Mononuclear cell (primary cell): ENCODE data around the gene RANBP6. TPM values are rescaled to one million over a fixed set of nuclear protein-coding genes. Genes with fewer than 3 reads are reported as not detected.
"Not testable (repeated sequence)": the region's sequence is repeated elsewhere in the genome, so short reads cannot be mapped to it uniquely, and the experiment has no call there.

Experiments used
- H3K27me3 ChIP-seq: 2 replicates; pipeline ENCODE4 v1.6.0; 2011; ENCODE audit warnings: low read length, control low read depth; ENCODE audit not compliant: insufficient read depth
- H3K4me1 ChIP-seq: 2 replicates; pipeline ENCODE4 v1.5.1; 2011; ENCODE audit warnings: mild to moderate bottlenecking, low read length, control low read depth; ENCODE audit not compliant: insufficient read depth
- H3K4me3 ChIP-seq: 2 replicates; pipeline ENCODE4 v1.5.1; 2011; ENCODE audit warnings: mild to moderate bottlenecking, low read length, moderate library complexity
- H3K9me3 ChIP-seq: 2 replicates; pipeline ENCODE4 v1.5.1; 2011; ENCODE audit warnings: low read depth, mild to moderate bottlenecking, control low read depth, low read length
- total RNA-seq: library from RNA; depleted of rRNA; stranded (reverse); fragments of >200 nt; gene quantifications from one replicate; pipeline ENCODE4 v1.2.3, GENCODE V29; 2012

The RANBP6 gene
- total RNA-seq: 64.3 TPM

DNA sequence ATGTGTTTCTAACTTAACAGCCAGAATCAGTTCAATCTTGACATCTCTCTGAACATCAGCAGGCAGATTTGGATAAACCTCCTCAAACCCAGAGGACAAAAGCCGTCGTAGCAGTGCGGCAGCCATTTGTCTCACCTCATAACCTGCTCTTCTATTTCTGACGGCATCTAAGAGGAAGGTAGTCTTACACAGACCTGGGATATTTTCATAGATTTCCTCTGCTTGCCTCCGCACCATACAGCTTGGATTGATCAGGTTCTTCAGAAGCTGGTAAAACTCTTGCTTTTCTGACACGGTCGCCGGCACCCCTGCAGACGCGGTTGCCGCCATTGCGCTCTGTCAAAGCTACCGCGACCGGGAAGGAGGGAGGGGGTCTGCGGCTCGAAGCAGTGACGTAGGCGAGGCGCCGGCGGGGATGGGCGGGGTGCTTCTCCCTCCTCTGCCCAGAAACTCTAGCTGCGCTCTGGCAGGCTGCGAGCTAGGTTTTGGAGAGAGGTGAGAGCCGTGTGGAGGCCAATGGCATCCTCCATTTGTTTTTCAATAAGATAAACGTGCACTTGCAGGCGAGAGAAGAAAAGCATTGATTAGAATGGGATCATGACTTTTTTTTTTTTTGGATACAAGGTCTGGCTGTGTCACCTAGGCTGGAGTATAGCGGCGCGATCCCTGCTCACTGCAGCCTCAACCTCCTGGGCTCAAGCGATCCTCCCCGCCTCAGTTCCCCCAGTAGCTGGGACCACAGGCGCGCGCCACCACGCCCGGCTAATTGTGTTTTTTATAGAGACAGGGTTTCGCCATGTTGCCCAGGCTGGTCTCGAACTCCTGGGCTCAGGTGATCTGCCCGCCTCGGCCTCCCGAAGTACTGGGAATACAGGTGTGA is at the start of gene RANBP6:
Gene RANBP6 (minus strand): TSS at position 347 of the 880 bp plus-strand sequence. CDS start 17 bp downstream, at position 330.
- H3K27me3 ChIP-seq: no peaks in the 10 kb centered on the region
- peak within 1 kb of the TSS; percentile 71 for H3K4me3 ChIP-seq
- peaks cover 21% of the 10 kb centered on the region for H3K4me1 ChIP-seq
- H3K9me3 ChIP-seq: no peaks in the 10 kb centered on the region

DNA sequence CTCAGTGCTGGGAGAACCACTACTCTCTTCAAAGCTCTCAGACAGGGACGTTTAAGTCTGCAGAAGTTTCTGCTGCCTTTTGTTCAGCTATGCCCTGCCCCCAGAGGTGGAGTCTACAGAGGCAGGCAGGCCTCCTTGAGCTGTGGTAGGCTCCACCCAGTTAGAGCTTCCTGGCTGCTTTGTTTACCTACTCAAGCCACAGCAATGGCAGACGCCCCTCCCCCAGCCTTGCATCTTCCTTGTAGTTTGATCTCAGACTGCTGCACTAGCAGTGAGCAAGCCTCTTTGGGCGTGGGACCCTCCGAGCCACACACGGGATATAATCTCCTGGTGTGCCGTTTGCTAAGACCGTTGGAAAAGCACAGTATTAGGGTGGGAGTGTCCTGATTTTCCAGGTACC is 47.7 kb upstream of the RANBP6 start:
- not testable (repeated sequence) for H3K27me3 ChIP-seq, H3K4me1 ChIP-seq, H3K9me3 ChIP-seq, H3K4me3 ChIP-seq

DNA sequence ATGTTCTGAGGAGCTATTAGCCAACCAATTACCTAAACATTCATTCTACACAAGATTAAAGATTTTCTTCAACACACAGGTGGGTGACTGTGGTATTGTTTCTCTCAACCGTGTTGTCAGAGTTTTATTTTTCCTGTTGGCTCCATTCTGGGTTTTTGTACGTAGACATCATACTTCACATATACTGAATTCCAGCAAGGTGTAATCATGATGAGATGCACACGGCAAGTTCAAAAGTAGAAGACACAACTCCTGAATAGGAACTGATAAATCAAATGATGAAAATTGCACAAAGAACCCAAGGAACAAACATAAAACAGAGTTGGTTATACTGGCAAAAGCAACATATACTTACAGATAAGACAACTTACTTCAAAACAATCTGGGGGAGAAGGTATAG is 40.2 kb upstream of the RANBP6 start:
- Histone ChIP-seq H3K27me3 (no peaks in the 10 kb centered on the region), H3K4me1 (no peaks in the 10 kb centered on the region), H3K9me3 (no peaks in the 10 kb centered on the region), H3K4me3 (no peak overlapping the region)

DNA sequence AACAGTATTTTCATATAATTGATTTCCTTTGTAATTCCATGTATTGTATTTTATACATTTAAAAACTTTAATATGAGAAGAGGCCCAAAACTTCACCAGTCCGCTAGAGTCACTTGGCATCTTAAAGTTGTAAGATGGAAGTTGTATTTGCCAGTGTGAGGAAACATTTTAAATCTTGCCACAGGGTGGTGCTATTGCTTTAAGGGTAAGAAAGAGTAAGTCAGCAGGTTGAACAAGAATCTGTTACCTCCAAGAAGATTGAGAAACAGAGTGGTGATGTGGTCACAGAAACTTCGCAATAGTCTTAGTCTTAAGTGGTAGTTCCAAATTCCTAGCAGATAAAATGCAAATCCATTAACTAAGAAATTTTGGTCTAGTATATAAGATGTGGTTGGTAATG is 39.8 kb upstream of the RANBP6 start:
- Histone ChIP-seq H3K27me3 (no peaks in the 10 kb centered on the region), H3K4me3 (no peak overlapping the region), H3K4me1 (no peaks in the 10 kb centered on the region), H3K9me3 (no peaks in the 10 kb centered on the region)

DNA sequence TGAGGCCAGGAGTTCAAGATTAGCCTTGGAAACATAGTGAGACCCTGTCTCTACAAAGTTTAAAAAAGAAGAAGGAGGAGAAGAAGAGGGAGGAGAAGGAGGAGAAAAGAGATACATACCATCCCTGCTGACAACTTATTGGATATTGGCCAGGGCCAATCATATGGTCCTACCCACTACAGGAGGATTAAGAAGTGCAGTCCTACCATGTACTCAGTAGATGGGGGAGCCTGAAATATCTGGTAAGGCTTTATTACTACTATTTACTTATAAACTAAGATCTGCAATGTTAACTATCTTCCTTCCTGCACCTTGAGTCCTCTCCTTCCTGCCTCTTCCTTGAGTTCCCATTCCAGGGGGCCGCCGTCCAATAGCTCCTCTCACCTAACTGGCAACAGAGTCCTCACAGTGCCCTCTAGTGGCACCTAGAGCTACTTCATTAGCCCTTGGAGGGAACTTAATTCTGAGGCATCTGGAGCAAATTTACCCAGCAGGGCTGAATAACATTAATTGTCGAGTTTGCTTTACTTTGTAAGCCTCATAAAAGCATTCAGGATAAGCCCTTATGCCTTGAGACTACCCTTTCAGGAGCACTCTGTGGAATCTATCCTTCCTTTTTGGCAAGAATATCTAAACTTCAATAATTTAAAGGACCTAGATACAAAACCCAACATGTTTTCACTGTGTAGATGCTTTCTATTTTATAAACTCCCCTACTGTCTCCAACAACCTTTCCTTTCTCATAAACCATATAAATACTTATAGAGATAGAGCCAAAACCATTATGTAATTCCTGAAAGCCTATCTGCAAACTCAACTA is 39.1 kb upstream of the RANBP6 start:
- no peaks in the 10 kb centered on the region for H3K9me3 ChIP-seq
- no peak overlapping the region for H3K4me3 ChIP-seq

DNA sequence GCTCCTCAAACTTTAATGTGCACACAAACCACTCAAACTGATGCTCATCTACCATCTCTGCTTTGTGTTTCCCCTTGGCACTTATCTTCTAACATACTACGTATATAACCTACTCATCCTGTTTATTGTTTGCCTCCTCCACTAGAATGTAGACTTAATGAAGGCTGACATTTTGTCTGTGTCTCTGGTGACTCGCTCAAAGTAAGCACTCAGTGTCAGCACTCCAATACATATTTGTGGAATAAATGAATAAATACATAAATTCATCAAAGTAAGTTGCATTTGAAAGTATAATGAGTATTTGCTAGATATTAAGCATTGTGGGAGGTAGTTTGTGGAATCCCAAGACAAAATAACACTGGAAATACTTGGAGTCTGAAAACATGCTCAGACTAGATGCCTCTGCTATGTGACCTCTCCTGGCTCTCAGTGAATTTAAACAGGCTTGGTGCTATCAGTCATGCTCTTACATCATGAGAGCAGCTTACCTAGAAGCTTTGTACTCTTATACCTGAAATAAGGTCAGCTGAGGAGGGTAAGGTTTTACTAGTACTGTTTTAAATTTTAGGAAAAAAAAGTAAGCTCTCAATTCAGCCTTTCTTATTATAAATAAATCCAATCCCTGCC is 37.0 kb upstream of the RANBP6 start:
- no peak overlapping the region for H3K4me3 ChIP-seq

More for the DNA sequence above, 39.1 kb upstream of the RANBP6 start:
- Histone ChIP-seq H3K27me3 (no peaks in the 10 kb centered on the region), H3K4me1 (no peaks in the 10 kb centered on the region)

DNA sequence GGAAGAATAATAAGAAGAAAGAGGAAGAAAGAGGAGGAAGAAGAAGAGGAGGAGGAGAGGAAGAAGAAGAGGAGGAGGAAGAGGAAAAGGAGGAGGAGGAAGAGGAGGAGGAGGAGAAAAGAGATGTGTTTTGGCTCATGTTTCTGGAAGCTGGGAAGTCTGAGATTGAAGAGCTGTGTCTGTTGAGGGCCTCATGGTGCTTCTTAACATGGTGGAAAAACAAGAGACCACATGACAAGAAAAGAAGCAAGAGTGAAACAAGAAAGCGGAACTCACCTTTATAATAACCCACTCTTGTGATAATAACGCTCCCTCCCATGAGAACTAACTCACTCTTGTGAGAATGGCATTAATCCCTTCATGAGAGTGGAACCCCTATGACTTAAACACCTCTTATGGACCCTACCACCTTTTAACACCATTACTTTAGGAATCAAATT is 36.1 kb upstream of the RANBP6 start:
- peaks cover under 1% of the 10 kb centered on the region for H3K27me3 ChIP-seq
- no peaks in the 10 kb centered on the region for H3K9me3 ChIP-seq
- H3K4me3 ChIP-seq: no peak overlapping the region
- no peaks in the 10 kb centered on the region for H3K4me1 ChIP-seq

More for the DNA sequence above, 37.0 kb upstream of the RANBP6 start:
- no peaks in the 10 kb centered on the region for H3K4me1 ChIP-seq
- H3K27me3 ChIP-seq: no peaks in the 10 kb centered on the region
- no peaks in the 10 kb centered on the region for H3K9me3 ChIP-seq

DNA sequence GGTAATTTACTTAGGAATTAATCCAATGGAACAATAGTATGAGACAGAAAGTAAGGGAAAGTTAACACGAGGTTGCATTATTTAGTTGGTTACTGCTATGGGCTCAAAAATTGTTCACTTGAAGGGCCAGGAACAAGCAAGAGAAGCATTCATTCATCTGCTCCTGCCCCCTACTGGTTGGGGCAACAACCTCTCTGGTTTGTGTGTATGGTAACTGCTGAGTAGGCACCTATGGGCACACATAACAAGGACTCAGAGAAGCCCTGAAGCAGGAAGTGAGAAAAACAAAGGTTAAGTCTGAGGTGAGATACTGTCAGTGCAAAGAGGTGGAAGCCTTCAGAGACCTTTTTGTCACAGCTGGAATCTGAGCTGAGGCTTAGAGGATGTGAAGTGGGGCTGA is 34.4 kb upstream of the RANBP6 start:
- no peaks in the 10 kb centered on the region for H3K4me1 ChIP-seq
- no peaks in the 10 kb centered on the region for H3K9me3 ChIP-seq
- no peak overlapping the region for H3K4me3 ChIP-seq
- peaks cover 2% of the 10 kb centered on the region for H3K27me3 ChIP-seq

DNA sequence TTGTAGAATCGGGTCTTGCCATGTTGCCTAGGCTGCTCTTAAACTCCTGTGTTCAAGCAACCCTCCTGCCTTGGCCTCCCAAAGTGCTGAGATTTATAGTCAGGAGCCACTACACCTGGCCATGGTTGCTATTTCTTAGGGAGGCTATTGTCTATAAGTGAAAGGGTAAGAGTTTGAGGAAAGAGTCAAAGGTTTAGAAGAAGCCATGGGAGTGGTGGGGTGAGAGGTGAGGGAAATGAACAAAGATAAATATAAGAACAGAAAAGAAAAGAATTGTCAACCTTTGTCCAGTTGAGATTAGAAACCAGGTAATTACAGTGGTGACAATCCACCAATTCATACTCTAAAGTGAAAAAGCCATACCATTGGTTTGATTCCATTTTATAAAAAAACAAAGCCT is 32.6 kb upstream of the RANBP6 start:
- H3K9me3 ChIP-seq: no peaks in the 10 kb centered on the region
- H3K4me3 ChIP-seq: no peak overlapping the region
- no peaks in the 10 kb centered on the region for H3K4me1 ChIP-seq
- peaks cover 2% of the 10 kb centered on the region for H3K27me3 ChIP-seq

DNA sequence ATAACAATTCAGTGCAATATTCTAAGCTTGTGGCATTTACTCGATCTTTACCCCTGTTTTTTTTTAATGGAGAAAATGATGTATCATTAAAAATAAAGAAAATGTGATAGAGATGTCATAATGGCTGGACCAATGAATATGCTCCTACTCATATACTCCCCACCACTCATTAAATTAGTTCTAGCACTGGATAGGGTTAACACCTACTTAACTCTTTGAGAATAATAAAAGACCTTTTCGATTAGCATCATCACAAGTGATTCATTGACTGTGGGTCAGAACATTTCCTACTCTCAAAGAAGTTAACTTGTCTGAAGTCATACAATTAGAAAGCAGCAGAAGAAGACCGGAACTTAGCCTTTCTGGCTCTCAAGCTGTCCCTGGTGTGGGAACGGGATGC is 31.6 kb upstream of the RANBP6 start:
- no peaks in the 10 kb centered on the region for H3K4me1 ChIP-seq
- no peak overlapping the region for H3K4me3 ChIP-seq
- H3K9me3 ChIP-seq: no peaks in the 10 kb centered on the region
- H3K27me3 ChIP-seq: peaks cover 2% of the 10 kb centered on the region

DNA sequence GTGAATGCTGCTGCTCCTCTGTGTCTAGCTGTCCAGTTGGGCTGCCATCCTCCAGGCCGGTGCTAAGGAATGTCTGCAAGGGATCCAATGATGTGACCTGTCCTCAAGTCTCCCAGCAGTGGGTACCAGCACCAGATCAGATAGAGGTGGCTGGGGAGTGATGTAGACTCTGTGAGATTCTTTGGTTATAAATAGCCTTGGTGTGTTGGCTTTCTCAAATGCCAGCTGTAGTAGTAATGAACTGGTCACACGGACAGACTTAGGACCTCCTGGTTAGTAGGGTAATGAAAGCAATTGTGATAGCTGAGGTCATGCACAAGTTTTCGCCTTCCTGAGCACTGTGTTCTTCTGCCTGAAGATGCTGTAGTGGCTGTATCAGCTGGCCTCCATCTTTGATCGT is 29.9 kb upstream of the RANBP6 start:
- Histone ChIP-seq H3K27me3 (peaks cover 2% of the 10 kb centered on the region), H3K4me1 (no peaks in the 10 kb centered on the region), H3K4me3 (no peak overlapping the region), H3K9me3 (no peaks in the 10 kb centered on the region)

DNA sequence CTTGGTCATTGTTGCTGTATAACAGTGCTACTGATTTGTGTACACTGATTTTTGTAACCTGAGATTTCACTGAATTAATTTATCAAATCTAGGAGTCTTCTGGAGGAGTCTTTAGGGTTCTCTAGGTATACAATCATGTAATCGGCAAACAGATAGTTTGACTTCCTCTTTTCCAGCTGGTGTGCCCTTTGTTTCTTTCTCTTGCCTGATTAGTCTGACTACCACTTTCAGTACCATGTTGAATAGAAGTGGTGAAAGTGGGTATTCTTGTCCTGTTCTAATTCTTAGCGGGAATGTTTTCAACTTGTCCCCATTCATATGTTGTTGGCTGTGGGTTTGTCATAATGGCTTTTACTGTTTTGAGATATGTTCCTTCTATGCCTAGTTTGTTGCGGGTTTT is 24.7 kb upstream of the RANBP6 start:
- Histone ChIP-seq H3K9me3 (no peaks in the 10 kb centered on the region), H3K4me3 (no peak overlapping the region), H3K27me3 (peaks cover 2% of the 10 kb centered on the region), H3K4me1 (no peaks in the 10 kb centered on the region)

DNA sequence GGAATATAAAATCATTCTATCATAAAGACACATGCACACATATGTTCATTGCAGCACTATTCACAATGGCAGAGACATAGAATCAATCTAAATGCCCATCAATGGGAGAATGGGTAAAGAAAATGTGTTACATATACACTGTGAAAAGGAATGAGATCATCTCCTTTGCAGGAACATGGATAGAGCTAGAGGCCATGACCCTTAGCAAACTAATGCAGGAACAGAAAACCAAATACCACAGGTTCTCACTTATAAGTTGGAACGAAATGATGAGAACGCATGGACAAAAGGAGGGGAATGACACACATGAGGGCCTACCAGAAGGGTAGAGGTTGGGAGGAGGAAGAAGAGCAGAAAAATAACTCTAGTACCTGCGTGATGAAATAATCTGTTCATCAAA is 21.0 kb upstream of the RANBP6 start:
- no peaks in the 10 kb centered on the region for H3K4me1 ChIP-seq
- no peaks in the 10 kb centered on the region for H3K9me3 ChIP-seq
- peaks cover 2% of the 10 kb centered on the region for H3K27me3 ChIP-seq
- no peak overlapping the region for H3K4me3 ChIP-seq

DNA sequence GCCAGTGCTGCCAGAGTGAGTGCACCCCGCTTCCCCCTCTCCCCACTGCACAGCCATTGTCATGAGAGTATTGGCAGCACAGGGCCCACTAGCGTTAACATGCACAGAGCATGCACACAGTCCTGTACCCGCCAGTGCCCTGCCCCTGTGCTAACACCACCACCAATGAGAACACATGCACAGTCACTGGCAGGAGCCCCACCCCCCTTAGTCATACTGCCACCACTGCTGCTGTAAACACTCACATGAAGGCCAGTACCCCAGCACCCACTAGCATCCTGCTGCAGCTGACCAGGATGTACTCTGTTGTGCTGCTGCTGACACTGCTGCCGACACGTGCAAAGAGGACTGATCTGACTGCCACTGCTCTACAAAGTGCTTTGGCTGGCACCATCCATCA is 19.5 kb upstream of the RANBP6 start:
- no peak overlapping the region for H3K4me3 ChIP-seq
- H3K4me1 ChIP-seq: no peaks in the 10 kb centered on the region
- peaks cover 5% of the 10 kb centered on the region for H3K27me3 ChIP-seq
- H3K9me3 ChIP-seq: no peaks in the 10 kb centered on the region
